Gastrocnemius medialis (tissue), 4 donors: ENCODE results near the gene CD52.

ENCODE experiments used
- CTCF ChIP-seq, 5 experiments: fragments of 450-650 bp in 3 of 5; fragments of 200-600 bp in 2 of 5; sonication (generic) in 2 of 5; IDR thresholded peaks in 4 of 5; conservative IDR thresholded peaks in 1 of 5; 1 replicate in 4 of 5; 2 replicates in 1 of 5; pipeline ENCODE4 v1.5.1; 2016 to 2019; ENCODE audit warnings: antibody characterized with exemption in 5 of 5, mild to moderate bottlenecking in 3 of 5, moderate library complexity in 3 of 5
- POLR2A ChIP-seq, 2 donors: fragments of 450-650 bp; IDR thresholded peaks; one replicate each; pipeline ENCODE4 v1.6.1; 2017; ENCODE audit warnings: antibody characterized with exemption in 2 of 2, mild to moderate bottlenecking in 2 of 2, moderate library complexity in 2 of 2

GRCh38 chr1:26350343-26350700 is 32.6 kb downstream of the CD52 start:
- TF ChIP-seq CTCF (IDR thresholded peaks at IDR 0.05 in 4 of 5, conservative IDR thresholded peaks at IDR 0.05 in 1 of 5): no peak
- no peak for TF ChIP-seq POLR2A (IDR thresholded peaks at IDR 0.05)
